Neural cell (in vitro differentiated cells): ENCODE measurements around the gene BMERB1. TPM values are rescaled to one million over a fixed set of nuclear protein-coding genes. Genes with fewer than 3 reads are reported as not detected.

Source experiments
- H2AFZ ChIP-seq: fragments of 200-600, 300-800 bp; sonication (generic), shearing (Covaris generic); 2 replicates; pipeline ENCODE4 v1.6.0; 2014; ENCODE audit warnings: low read depth, mild to moderate bottlenecking, antibody characterized with exemption, low read length, moderate library complexity
- H3F3A ChIP-seq: fragments of 200-600 bp; shearing (Covaris generic); 2 replicates; pipeline ENCODE4 v1.6.1; 2016; ENCODE audit warnings: mild to moderate bottlenecking, moderate library complexity, mixed read lengths, antibody characterized with exemption, low read length; ENCODE audit not compliant: insufficient read depth, poor library complexity, severe bottlenecking
- H3K27ac ChIP-seq: fragments of 200-600, 300-800 bp; sonication (generic), shearing (Covaris generic); 2 replicates; pipeline ENCODE4 v1.5.1; 2014; ENCODE audit warnings: mild to moderate bottlenecking, low read length, moderate library complexity
- H3K27me3 ChIP-seq: fragments of 300-800, 200-600 bp; sonication (generic), shearing (Covaris generic); 2 replicates; pipeline ENCODE4 v1.6.0; 2014; ENCODE audit warnings: mild to moderate bottlenecking, low read depth, low read length, moderate library complexity; ENCODE audit not compliant: insufficient read depth
- H3K36me3 ChIP-seq: fragments of 300-800, 200-600 bp; sonication (generic), shearing (Covaris generic); 2 replicates; pipeline ENCODE4 v1.5.1; 2014; ENCODE audit warnings: mild to moderate bottlenecking, antibody characterized with exemption, low read length, moderate library complexity; ENCODE audit not compliant: insufficient read depth
- H3K4me2 ChIP-seq: fragments of 300-800, 200-600 bp; sonication (generic), shearing (Covaris generic); 2 replicates; pipeline ENCODE4 v1.6.0; 2014; ENCODE audit warnings: mild to moderate bottlenecking, low read length
- H3K4me3 ChIP-seq: fragments of 300-800, 200-600 bp; sonication (generic), shearing (Covaris generic); 2 replicates; pipeline ENCODE4 v1.5.1; 2014; ENCODE audit warnings: mild to moderate bottlenecking, low read length, moderate library complexity
- H3K79me2 ChIP-seq: fragments of 200-600 bp; shearing (Covaris generic); replicated peaks from 2 replicates; pipeline ENCODE4 v1.6.0; 2014; ENCODE audit warnings: mild to moderate bottlenecking, low read length, moderate library complexity; ENCODE audit not compliant: insufficient read depth
- H3K9ac ChIP-seq: fragments of 300-800, 200-600 bp; sonication (generic), shearing (Covaris generic); 2 replicates; pipeline ENCODE4 v1.6.1; 2016; ENCODE audit warnings: mild to moderate bottlenecking, low read length, mixed read lengths
- H3K9me2 ChIP-seq: fragments of 200-600 bp; shearing (Covaris generic); 2 replicates; pipeline ENCODE4 v1.6.1; 2016; ENCODE audit warnings: mild to moderate bottlenecking, low read length, mixed read lengths; ENCODE audit not compliant: insufficient read depth
- H3K9me3 ChIP-seq: fragments of 200-600, 300-800 bp; sonication (generic), shearing (Covaris generic); 2 replicates; pipeline ENCODE4 v1.6.1; 2016; ENCODE audit warnings: mild to moderate bottlenecking, mixed run types, low read length, moderate library complexity, mixed read lengths
- H4K20me1 ChIP-seq: fragments of 200-600 bp; shearing (Covaris generic); 2 replicates; pipeline ENCODE4 v1.6.1; 2016; ENCODE audit warnings: mild to moderate bottlenecking, mixed run types; ENCODE audit not compliant: insufficient read depth
- CTCF ChIP-seq: fragments of 450-650 bp; IDR thresholded peaks from 2 replicates; pipeline ENCODE4 v1.5.1; 2014; ENCODE audit warnings: antibody characterized with exemption, mild to moderate bottlenecking, moderate library complexity; ENCODE audit not compliant: poor library complexity, severe bottlenecking
- EP300 ChIP-seq: fragments of 450-650 bp; conservative IDR thresholded peaks from 2 replicates; pipeline ENCODE4 v1.6.1; 2014; ENCODE audit warnings: antibody characterized with exemption, mild to moderate bottlenecking, moderate library complexity; ENCODE audit not compliant: poor library complexity, severe bottlenecking
- EZH2 ChIP-seq: fragments of 200-600, 300-800 bp; shearing (Covaris generic), sonication (generic); IDR thresholded peaks from 2 replicates; pipeline ENCODE4 v1.6.1; 2014; ENCODE audit warnings: antibody characterized with exemption, low read length, borderline replicate concordance, mild to moderate bottlenecking; ENCODE audit not compliant: insufficient read depth, poor library complexity, severe bottlenecking
- MXI1 ChIP-seq: fragments of 450-650 bp; conservative IDR thresholded peaks from 2 replicates; pipeline ENCODE4 v1.6.1; 2014; ENCODE audit warnings: antibody characterized with exemption, mild to moderate bottlenecking; ENCODE audit not compliant: poor library complexity, severe bottlenecking
- POLR2AphosphoS5 ChIP-seq: IDR thresholded peaks from 2 replicates; pipeline ENCODE4 v1.6.1; 2012
- RAD21 ChIP-seq: fragments of 450-650 bp; conservative IDR thresholded peaks from 2 replicates; pipeline ENCODE4 v1.6.1; 2014; ENCODE audit warnings: antibody characterized with exemption, mild to moderate bottlenecking, moderate library complexity
- SMC3 ChIP-seq: fragments of 450-650 bp; conservative IDR thresholded peaks from 2 replicates; pipeline ENCODE4 v1.6.1; 2014; ENCODE audit warnings: antibody characterized with exemption, mild to moderate bottlenecking, moderate library complexity; ENCODE audit not compliant: poor library complexity
- TAF1 ChIP-seq: IDR thresholded peaks from 2 replicates; pipeline ENCODE4 v1.6.1; 2012; ENCODE audit warnings: low read depth
- polyA plus RNA-seq: library from polyadenylated mRNA; depleted of rRNA; stranded (reverse); fragments of >200 nt; gene quantifications from 2 replicates; pipeline ENCODE4 v1.2.3, GENCODE V29; 2014
- TF ChIP-seq, protein P1 (sequence below): IDR thresholded peaks from 2 replicates; pipeline ENCODE4 v1.6.1; 2012; ENCODE audit warnings: borderline replicate concordance

Gene BMERB1
- polyA plus RNA-seq, 1 donor from 2014 or later, result 149 TPM

- Histone ChIP-seq H4K20me1 (no peaks in the 10 kb centered on the region), H3K36me3 (peaks cover 5% of the 10 kb centered on the region)
These were observed 174.9 kb downstream of the BMERB1 start for GRCh38 chr16:15609286-15609649.

GRCh38 chr16:15610369-15610871 lies 176.0 kb downstream of the BMERB1 start:
- H3K4me2 ChIP-seq, result no peak overlapping the region
- no peaks in the 10 kb centered on the region for H3K79me2 ChIP-seq
- H3F3A ChIP-seq, result no peaks in the 10 kb centered on the region
- TF ChIP-seq RAD21, result no peak
- no peak for TF ChIP-seq SMC3
- no peak for TF ChIP-seq CTCF
- TF ChIP-seq MXI1, result no peak
- TF ChIP-seq POLR2AphosphoS5, result no peak
- TF ChIP-seq, protein P1, sequence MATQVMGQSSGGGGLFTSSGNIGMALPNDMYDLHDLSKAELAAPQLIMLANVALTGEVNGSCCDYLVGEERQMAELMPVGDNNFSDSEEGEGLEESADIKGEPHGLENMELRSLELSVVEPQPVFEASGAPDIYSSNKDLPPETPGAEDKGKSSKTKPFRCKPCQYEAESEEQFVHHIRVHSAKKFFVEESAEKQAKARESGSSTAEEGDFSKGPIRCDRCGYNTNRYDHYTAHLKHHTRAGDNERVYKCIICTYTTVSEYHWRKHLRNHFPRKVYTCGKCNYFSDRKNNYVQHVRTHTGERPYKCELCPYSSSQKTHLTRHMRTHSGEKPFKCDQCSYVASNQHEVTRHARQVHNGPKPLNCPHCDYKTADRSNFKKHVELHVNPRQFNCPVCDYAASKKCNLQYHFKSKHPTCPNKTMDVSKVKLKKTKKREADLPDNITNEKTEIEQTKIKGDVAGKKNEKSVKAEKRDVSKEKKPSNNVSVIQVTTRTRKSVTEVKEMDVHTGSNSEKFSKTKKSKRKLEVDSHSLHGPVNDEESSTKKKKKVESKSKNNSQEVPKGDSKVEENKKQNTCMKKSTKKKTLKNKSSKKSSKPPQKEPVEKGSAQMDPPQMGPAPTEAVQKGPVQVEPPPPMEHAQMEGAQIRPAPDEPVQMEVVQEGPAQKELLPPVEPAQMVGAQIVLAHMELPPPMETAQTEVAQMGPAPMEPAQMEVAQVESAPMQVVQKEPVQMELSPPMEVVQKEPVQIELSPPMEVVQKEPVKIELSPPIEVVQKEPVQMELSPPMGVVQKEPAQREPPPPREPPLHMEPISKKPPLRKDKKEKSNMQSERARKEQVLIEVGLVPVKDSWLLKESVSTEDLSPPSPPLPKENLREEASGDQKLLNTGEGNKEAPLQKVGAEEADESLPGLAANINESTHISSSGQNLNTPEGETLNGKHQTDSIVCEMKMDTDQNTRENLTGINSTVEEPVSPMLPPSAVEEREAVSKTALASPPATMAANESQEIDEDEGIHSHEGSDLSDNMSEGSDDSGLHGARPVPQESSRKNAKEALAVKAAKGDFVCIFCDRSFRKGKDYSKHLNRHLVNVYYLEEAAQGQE, result no peak
- no peak for TF ChIP-seq EZH2
- no peak for TF ChIP-seq EP300
- TF ChIP-seq TAF1, result no peak
- no peaks in the 10 kb centered on the region for H4K20me1 ChIP-seq
- H3K36me3 ChIP-seq, result peaks cover 5% of the 10 kb centered on the region
- H3K27ac ChIP-seq, result no peak overlapping the region
- no peaks in the 10 kb centered on the region for H3K27me3 ChIP-seq
- no peaks in the 10 kb centered on the region for H3K9me2 ChIP-seq
- no peak overlapping the region for H3K4me3 ChIP-seq
- no peaks in the 10 kb centered on the region for H3K9me3 ChIP-seq
- no peak overlapping the region for H2AFZ ChIP-seq
- no peak overlapping the region for H3K9ac ChIP-seq

More at GRCh38 chr16:15609286-15609649, 174.9 kb downstream of the BMERB1 start:
- H3K4me2 ChIP-seq, result no peak overlapping the region
- no peaks in the 10 kb centered on the region for H3F3A ChIP-seq
- no peak for TF ChIP-seq MXI1
- no peak for TF ChIP-seq EZH2
- TF ChIP-seq RAD21, result no peak
- TF ChIP-seq EP300, result no peak
- TF ChIP-seq POLR2AphosphoS5, result no peak
- TF ChIP-seq, protein P1, result no peak
- no peak for TF ChIP-seq TAF1
- no peak for TF ChIP-seq SMC3
- TF ChIP-seq CTCF, result no peak
- H2AFZ ChIP-seq, result no peak overlapping the region
- no peaks in the 10 kb centered on the region for H3K9me2 ChIP-seq
- H3K4me3 ChIP-seq, result no peak overlapping the region
- H3K27me3 ChIP-seq, result no peaks in the 10 kb centered on the region
- no peak overlapping the region for H3K9ac ChIP-seq
- H3K79me2 ChIP-seq, result no peaks in the 10 kb centered on the region
- H3K27ac ChIP-seq, result no peak overlapping the region
- no peaks in the 10 kb centered on the region for H3K9me3 ChIP-seq
